ENCODE data around the gene BBS9.
"Not testable (repeated sequence)": the region's sequence is repeated elsewhere in the genome, so short reads cannot be mapped to it uniquely, and the experiment has no call there.

The BBS9 gene

GRCh38 chr7:33504266-33504665, 374.9 kb downstream of the BBS9 start:
- DNase-seq, result no peak
- intact Hi-C loops (cut with DNase I), result no loop called here

GRCh38 chr7:33509206-33509605, 379.8 kb downstream of the BBS9 start:
- no peak for DNase-seq
- intact Hi-C loops (cut with DNase I), result no loop called here

- intact Hi-C loops (cut with DNase I), result no loop called here
- no peak for DNase-seq
These were observed 382.4 kb downstream of the BBS9 start for GRCh38 chr7:33511778-33512177.

- intact Hi-C loops (cut with DNase I), result no loop called here
- DNase-seq, result no peak
These were observed 387.2 kb downstream of the BBS9 start for GRCh38 chr7:33516568-33516967.

GRCh38 chr7:33517191-33517590, 387.8 kb downstream of the BBS9 start:
- intact Hi-C loops (cut with DNase I), result no loop called here
- DNase-seq, result no peak

DNA sequence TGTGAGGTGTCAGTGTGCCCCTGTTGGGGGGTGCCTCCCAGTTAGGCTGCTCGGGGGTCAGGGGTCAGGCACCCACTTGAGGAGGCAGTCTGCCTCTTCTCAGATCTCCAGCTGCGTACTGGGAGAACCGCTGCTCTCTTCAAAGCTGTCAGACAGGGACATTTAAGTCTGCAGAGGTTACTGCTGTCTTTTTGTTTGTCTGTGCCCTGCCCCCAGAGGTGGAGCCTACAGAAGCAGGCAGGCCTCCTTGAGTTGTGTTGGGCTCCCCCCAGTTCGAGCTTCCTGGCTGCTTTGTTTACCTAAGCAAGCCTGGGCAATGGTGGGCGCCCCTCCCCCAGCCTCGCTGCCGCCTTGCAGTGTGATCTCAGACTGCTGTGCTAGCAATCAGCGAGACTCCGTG, 397.6 kb downstream of the BBS9 start:
- intact Hi-C loops (cut with DNase I); DNase-seq: not testable (repeated sequence)

DNA sequence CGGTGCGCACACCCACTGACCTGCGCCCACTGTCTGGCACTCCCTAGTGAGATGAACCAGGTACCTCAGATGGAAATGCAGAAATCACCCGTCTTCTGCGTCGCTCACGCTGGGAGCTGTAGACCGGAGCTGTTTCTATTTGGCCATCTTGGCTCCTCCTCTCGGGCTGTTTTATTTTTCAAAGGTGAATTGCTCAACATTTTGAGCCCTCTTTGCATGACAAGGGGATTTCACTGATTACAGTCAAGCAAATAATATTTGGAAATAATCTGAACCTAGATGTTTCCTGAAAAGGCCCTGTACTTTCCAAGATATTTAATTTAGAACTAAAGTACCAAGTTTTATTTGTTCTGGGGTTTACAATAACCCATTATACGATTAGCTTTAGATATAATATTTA, 398.2 kb downstream of the BBS9 start:
- DNase-seq; intact Hi-C loops (cut with DNase I): not testable (repeated sequence)

DNA sequence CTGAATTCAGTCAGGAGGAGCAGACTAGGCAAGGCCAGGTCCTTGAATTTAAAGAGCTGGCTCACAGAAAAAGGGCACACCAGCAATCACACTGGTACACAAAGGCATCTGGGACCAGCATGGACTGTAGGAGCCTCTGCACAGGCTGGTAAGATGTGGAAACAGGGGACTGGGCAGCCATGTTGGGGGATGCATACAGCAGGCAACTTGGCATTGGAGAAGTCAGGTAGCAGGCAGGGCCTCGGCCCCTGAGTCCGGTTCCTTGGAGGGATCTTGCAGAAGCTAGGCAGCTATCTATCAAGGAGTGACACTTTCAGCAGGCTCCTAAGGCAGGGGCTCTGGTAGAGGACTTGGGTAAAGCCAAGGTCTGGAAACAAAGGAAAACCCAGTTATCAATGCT, 399.7 kb downstream of the BBS9 start:
- no peak for DNase-seq
- intact Hi-C loops (cut with DNase I), result no loop called here

DNA sequence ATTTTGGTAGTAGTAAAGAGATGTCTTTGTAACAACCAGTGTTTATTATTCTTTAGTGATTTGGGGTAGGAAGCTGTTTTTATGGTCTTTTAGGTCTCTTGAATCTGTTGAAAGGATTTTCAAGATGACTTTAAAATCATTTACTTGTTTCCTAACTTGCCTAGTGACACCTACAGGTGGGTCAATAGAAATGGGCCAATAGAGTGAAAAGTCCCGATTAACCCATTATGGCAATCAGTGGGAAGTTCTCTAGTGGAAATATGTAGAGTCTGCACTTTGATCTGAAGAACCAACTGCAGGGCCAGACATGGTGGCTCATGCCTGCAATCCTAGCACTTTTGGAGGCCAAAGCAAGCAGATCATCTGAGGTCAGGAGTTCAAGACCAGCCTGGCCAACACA, 401.3 kb downstream of the BBS9 start:
- intact Hi-C loops (cut with DNase I), result no loop called here

DNA sequence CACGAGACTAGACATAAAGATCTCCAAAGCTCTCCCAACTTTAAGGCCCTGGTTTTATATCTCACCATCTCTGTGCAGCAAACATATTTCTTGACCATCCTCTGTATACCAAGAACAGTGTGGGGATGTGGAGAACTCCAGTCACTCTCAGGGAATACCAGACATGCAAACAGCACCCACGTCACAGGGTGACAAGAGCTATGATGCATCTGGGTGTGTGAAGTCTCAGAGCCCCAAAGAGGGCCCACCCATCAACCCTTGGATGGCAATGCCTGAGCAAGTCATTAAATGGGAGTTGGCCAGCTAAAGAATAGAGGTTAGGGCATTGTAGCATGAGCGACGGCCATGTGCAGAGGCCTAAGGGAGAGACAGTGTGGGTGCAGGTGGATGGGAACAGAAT, 402.5 kb downstream of the BBS9 start:
- intact Hi-C loops (cut with DNase I), result no loop called here
- DNase-seq, result no peak

More for the DNA sequence above, 401.3 kb downstream of the BBS9 start:
- no peak for DNase-seq

DNA sequence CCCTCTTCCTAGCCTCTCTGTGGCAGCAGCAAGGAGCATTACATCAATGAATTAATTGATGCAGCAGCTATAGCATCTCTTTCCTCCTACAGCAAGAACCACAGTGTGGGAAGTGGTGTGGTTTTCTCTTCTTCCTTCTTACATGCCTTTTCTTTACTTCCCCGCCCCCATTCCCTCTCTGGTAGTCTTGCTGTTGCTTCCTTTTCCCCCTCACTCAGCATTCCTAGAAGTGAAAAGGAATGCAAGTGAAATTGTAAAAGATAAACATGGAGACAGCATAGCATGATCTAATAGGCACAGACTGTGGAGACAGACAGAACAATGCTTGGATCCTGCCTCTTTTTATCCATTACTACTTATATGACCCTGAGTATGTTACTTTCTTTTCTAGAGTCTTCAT, 405.5 kb downstream of the BBS9 start:
- DNase-seq, result no peak
- intact Hi-C loops (cut with DNase I), result no loop called here

- intact Hi-C loops (cut with DNase I), result no loop called here
- DNase-seq, result no peak
These were observed 406.6 kb downstream of the BBS9 start for GRCh38 chr7:33535989-33536388.

- no peak for DNase-seq
- intact Hi-C loops (cut with DNase I), result no loop called here
These were observed 407.2 kb downstream of the BBS9 start for GRCh38 chr7:33536398-33537103.

- intact Hi-C loops (cut with DNase I), result no loop called here
- no peak for DNase-seq
These were observed 407.7 kb downstream of the BBS9 start for GRCh38 chr7:33537104-33537477.

- intact Hi-C loops (cut with DNase I), result no loop called here
- no peak for DNase-seq
These were observed 409.8 kb downstream of the BBS9 start for GRCh38 chr7:33539198-33539597.

- intact Hi-C loops (cut with DNase I), result no loop called here
These were observed 410.5 kb downstream of the BBS9 start for GRCh38 chr7:33539659-33540400.

GRCh38 chr7:33547880-33548279, 418.5 kb downstream of the BBS9 start:
- intact Hi-C loops (cut with DNase I), result no loop called here
- no peak for DNase-seq

More at GRCh38 chr7:33539659-33540400, 410.5 kb downstream of the BBS9 start:
- no peak for DNase-seq

DNA sequence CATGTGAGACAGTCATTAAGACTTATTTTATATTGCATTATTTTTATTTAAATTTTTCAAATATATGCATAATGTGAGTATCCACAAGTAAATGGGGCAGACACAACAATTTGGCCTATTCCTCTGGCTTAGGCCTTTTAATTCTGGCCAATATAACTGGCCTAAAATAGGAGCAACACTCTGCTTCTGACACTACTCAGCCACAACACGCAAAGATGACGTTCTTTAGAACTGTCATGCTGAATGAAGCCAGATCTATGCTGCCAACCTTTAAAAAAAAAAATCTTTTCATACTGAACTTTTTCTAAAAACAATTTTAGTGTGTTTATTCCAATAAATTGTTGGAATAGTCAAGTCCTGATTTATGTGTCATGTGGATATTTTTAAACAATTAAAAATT, 421.0 kb downstream of the BBS9 start:
- intact Hi-C loops (cut with DNase I), result no loop called here

DNA sequence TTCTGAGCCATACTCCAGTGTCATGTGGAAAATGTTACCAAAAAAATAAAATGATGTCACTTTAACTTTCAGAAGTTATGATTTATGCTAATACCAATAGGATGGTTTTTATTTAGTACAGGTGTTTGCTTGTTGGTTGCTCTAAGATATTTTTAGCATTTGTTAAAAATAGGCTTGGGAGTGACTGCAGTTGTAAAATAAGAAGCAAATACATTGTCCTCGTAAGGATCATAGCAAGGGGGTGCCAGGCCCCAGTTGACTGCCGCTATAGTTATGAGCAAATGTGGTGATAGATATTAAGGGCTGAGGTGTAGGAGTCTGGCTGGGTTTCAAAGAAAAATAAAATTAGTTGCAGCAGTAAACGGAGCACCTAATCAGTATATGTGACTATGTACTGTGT, 421.6 kb downstream of the BBS9 start:
- intact Hi-C loops (cut with DNase I), result no loop called here
- DNase-seq, result no peak

More for the DNA sequence above, 421.0 kb downstream of the BBS9 start:
- DNase-seq, result no peak

GRCh38 chr7:33554046-33554445, 424.7 kb downstream of the BBS9 start:
- intact Hi-C loops (cut with DNase I), result no loop called here

DNA sequence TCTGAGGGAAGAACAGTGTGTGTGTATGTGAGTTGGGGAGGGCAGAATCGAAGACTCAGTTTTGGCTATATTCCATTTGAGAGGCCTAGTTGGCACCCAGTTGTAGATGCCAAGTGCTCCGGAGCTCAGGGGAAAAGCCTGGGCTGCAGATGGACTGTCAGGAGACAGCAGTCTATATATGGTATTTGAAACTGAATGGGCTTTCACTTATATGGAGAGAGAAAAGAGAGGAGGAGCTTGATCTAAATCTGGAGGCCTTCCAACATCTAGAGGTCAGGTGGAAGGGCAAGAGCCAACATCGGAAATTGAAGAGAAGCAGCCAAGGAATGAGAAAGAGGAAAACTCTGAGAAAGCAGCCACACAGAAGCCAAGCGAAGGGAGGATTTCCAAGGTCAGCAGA, 425.2 kb downstream of the BBS9 start:
- no peak for DNase-seq
- intact Hi-C loops (cut with DNase I), result no loop called here

More at GRCh38 chr7:33554046-33554445, 424.7 kb downstream of the BBS9 start:
- DNase-seq, result no peak

All from head of caudate nucleus (tissue), 42 donors.